Inflammatory macrophage (primary cell): Measurements from ENCODE around the gene SLC37A3.
"Not testable (repeated sequence)": the region's sequence is repeated elsewhere in the genome, so short reads cannot be mapped to it uniquely, and the experiment has no call there.

Source experiments
- DNase-seq, 2 donors: peaks; one replicate each; pipeline ENCODE4 v3.0.0-alpha.2; 2020 to 2022

The SLC37A3 gene

DNA sequence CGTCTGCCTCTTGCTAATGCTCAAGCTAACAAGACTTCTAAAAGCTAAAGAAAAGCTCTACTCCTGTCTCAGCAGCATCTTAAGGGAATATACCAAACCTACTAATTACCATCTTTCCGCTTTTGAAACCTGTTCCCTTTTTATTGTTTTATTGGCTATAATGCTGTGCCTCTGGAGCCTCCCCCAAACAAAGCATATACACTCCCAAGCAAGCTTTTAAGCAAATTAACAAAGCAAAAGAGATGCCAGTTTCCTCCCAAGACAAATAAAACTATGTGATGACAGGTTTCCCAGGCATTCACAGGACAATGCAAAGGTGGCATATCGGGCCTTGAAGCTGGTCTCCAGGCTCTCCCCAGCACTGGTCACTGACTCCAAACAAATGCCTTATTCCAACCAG lies 52.9 kb downstream of the SLC37A3 start:
- no peak for DNase-seq

DNA sequence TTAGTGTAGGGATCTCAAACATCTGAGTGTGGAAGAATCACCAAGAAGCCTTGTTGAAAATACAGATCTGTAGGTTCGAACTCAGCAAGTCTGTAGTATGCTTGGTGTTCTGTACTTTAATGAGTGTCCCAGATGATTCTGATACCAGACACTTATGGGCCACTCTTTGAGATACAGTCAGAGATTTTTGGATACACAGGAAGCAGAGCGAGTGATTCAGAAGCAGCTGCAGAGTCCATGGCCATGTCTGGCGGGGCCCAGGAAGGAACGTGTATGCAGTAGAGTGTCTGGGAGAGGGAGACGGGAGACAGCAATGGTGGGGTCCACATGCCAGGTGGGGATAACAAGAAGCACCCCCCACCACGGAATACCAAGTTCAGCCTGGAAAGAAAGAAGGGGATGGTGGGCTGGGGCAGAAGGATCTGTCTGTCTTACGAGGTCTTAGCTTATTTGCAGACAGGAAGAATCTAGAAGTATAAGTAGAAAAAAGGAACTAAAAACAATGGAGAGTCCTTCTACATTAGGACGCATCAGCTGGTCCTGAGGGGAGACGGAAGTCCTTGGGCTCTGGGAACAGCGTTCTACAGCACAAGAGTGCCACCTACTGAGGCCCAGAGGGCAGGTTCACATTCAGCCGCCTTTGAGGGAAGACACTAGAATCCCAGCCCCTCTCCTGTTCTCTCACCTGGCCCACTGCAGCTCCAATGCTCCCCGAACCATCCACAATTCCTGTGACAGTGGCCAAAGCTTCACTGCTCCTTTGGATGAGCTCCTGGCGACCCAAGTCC lies 55.4 kb downstream of the SLC37A3 start:
- DNase-seq, result peak; percentile 88 to 89

- DNase-seq, result not testable (repeated sequence)
Measured at GRCh38 chr7:140338959-140339358, 59.4 kb downstream of the SLC37A3 start.

DNA sequence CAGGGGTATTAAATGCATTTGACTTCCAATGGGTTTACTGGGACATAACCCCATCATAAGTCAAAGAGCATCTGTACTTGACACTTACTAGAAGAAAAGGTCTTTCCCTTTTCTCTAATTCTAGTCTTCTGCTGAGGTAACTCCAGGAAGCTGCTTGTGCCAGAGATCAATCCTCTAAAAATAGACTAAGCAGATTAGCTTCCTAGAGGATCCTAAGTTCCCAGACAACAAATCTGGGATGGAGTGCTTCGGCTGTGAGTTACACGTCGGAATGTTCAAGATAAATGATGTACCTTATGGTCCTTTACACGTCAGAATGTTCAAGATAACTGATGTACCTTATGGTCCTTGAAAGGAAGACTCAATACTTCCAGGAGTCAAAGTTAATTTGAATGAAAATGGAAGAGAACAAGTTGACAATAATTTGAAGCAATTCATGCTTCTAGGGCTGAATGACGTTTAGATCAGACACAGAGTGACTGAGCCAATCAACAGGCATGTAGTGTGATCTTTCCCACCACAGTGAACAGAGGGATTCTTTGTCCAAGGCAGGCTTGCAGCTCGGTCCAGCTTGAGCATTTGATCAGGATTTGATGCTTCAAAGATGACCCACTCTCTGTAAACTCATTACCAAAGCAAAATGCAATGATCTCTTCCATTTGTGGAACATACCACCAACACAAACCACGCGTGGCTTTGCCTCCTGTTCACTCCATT lies 63.8 kb downstream of the SLC37A3 start:
- no peak for DNase-seq

DNA sequence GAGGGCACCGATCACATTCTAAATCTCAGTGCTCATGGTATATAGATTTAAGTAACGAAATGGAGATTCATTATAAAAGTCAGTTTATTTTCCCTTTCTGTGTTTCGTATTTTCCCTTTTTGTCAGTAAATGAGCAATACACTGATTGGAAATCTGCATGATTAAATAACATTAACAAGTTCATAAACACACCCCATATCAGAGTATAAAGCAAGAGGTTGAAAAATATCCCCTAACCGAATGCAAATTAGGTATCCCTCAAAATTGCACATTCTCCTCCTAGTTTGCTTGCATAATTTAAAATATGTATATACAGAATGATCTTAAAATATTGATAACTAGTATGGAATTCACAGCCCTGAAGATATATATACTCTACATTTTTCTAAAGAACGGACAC lies 64.6 kb downstream of the SLC37A3 start:
- DNase-seq, result no peak

- no peak for DNase-seq
Measured at GRCh38 chr7:140333223-140333622, 65.1 kb downstream of the SLC37A3 start.

- DNase-seq, result no peak
Measured at GRCh38 chr7:140330595-140330994, 67.7 kb downstream of the SLC37A3 start.

- no peak for DNase-seq
Measured at GRCh38 chr7:140330128-140330527, 68.2 kb downstream of the SLC37A3 start.

DNA sequence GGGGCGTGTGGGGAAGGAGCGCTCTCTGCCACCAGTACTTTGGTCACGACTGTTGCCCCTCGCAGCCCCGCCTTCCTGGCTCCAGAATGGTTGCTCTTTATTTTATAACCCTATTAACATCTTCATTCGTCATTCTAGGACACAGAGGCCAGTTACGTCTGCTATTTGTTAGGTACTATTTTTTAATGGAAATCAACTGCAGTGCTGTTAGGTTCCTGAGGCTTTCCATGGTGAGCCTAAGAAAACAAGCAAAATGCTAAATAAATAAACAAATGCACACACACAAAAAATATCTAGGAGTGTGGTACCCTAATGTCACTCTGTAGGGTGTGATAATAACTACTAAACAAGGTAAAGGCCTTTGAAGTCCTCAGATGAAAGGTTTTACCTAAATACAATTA lies 71.1 kb downstream of the SLC37A3 start:
- no peak for DNase-seq

DNA sequence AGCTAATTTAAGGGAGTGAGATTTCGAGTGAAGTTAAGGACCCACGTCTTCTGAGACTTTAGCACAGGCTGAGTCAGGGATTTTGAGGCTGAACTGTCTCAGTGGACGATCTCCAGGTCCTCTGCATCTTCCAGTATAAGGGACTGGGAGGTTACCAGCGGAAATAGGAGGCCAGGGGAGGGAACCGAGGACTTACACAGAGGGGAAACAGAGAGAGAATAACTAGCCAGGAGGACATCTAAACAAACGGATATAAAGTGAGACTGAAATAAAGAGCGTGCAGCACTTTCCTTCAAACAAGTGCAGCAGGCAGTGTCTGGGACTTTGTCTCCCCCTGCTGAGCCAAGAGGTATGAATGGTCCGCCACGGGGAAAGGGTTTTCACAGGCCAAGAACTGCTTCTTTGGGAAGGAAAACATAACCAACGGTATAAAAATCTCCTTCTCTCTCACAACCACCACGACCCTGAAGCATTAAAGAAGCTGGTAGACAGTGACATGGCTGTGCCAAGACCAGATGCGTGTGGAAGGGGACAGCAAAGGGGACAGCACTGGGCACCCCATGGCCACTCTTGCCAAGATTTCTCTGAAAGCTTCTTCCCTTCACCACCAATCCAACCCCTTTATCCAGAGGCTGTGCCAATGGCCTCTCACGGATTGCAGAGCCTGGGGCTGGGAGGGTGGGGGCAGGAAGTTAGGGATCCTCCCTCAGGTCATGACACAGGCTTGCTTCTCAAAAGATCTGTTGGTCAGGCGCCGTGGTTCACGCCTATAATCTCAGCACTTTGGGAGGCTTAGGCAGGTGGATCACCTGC lies 72.0 kb downstream of the SLC37A3 start:
- peak; percentile 76 to 77 for DNase-seq

GRCh38 chr7:140325600-140325999 lies 72.7 kb downstream of the SLC37A3 start:
- DNase-seq, result no peak

- no peak for DNase-seq
Measured at GRCh38 chr7:140324714-140325113, 73.6 kb downstream of the SLC37A3 start.

DNA sequence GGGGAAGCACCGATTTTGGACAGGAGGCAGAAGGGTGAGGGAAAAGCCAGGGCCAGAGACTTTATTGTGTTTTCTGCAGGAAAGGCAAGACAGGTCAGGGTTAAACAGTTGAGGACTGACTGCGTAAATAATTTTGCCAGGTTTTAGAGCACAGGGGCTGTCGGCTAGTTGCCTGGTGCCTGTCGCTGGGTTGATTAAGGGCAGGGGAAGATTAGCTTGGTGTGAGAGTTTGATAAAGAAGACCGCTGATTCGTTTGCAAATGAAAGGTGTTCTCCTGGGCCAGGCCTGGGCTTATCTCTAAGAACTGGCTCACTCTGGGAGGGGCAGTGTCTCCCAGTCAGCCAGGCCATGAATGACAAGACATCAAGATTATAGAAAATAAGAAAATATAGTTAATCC lies 75.6 kb downstream of the SLC37A3 start:
- no peak for DNase-seq

DNA sequence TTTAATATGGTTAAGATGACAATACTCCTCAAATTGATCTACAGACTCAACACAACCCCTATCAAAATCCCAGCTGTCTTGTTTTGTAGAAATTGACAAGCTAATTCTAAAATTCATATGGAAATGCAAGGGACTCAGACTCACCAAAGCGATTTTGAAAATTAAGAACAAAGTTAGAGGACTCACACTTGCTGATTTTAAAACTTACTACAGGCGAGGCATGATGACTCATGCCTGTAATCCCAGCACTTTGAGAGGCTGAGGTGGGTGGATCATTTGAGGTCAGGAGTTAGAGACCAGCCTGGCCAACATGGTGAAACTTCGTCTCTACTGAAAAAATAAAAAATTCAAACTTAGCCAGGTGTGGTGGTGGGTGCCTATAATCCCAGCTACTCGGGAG lies 78.3 kb downstream of the SLC37A3 start:
- not testable (repeated sequence) for DNase-seq

DNA sequence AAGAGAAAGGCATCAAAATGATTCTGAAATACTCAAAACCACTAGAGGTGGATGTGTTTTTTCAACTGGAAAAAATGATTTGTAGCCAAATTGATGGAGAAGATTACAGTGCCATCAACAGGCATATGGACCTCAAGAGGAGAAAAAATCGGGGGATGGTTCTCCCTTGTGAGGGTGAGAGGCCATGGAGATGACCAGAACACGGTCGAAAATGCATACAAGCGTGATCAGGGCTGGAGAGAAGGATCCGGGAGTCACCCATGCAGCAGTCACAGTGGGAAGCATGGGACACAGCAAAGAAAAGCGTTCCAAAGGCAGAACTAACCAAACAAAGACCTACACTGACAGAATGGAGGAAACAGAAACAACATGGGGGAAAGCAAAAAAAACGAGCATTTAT lies 80.3 kb downstream of the SLC37A3 start:
- DNase-seq, result no peak

DNA sequence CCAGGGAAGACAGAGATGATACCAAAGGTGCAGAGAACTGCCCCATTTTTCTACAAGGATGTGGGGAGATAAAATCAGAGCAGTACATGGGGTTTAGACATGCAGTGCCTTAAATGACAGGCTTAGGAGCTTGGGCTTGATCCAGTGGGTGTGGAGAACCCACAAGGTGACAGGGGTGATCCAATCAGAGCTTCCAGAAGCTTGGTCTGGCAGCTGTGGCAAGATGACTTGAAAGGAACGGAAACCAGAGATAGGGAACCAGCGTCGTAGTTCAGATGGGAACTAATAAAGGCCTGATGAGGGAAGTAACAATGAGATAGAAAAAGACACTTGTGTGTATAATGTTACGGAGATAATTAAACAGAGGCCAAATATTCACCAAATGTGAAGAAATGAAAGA lies 80.7 kb downstream of the SLC37A3 start:
- peak; percentile 86 to 90 for DNase-seq

DNA sequence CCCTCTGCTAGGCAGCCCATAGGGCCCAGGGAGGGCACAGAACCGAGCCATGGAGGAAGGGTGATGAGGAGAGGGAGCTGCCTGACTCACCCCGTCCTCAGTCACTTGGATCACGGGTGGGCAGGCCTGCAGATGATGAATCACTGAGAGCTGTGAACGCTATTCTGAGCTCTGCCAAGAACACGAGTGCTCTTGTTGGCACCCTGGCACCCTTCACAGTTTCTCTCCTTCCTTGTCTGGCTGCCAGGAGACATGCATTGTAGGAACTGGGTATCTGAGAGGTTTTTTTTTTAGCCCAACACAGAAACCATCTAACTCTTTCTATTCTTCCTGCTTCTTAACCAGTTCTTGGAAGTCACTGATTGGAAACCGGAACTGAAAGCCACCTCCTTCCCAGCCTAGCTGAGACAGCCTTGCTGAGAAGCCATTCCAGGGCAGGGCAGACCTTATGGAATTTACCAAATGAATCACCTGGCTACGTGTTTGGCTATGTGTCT lies 82.1 kb downstream of the SLC37A3 start:
- DNase-seq, result peak; percentile 70 to 83

DNA sequence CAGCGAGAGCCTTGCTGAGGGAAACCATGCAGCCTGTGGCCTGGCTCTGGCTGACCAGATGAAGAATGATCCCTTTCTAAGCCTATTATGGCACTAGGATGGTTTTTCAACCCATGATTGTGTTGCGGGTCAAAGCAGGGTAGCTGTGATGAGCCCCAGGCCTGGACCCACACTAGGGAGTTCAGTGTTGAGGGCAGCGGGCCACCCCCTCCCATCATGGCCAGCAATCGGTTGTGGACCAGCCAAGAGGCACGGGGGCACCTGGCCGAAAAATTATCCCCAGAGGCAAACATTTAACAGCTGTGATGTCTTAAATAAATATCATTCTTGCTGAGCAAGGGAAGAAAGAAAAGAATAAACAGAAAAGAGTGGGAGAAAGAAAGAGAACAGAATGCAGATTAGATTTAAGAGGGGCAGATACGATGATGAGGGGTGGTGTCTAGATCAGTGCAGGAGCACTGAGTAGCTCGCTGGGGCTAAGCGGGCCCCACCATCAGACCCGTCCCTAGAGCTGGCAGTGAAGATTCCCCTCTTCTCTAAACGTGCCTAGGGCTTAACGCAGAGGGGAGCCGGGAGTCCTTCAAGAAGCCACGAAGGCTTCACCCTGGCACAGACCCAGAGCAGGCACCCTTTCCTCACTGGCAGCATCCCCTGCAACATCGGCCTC lies 82.7 kb downstream of the SLC37A3 start:
- no peak for DNase-seq

DNA sequence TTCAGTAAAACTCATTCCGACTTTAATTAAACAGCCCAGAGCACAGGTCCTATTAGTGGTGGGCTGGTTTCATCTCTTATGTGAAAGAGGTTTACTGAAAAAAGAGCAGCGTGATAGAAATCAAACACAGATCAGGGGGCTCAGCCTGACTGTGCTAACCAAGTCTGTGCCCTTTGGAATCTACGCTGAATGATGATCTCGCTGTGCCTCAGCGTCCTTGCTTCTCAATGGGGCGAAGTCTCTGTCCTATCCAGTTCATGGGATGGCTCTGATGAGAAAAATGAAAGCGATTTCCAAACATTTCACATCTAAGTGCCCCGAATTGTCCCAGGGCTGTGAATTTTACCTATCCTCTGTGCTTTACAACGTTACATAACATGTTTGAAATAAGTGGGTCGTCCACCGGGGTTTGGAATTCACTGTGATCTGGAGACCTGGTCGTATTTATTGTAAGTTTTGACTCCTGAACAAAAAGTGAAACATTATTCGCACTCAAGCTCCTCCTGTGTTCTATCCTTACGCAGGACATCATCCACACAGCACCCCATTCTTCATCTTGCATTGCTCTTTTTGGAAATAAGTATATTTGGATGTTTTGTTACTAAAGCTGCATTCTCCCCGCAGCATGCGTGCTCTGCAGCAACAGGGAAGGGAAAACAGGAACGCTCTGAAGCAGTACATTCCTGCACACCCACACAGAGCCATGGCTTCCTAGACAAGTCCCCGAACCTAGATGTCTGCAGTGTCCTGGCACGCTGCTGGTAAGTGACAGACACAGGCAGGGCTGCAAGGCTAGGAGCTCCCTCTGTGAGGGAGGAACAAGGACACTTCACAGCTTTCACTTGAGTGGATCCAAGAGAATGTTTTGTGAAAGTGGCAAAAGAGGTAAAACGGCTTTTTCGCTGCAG lies 83.5 kb downstream of the SLC37A3 start:
- peak; percentile 50 to 79 for DNase-seq

- DNase-seq, result peak in 1 of 2 donors; percentile 50
Measured at GRCh38 chr7:140312141-140312846, 86.0 kb downstream of the SLC37A3 start.

DNA sequence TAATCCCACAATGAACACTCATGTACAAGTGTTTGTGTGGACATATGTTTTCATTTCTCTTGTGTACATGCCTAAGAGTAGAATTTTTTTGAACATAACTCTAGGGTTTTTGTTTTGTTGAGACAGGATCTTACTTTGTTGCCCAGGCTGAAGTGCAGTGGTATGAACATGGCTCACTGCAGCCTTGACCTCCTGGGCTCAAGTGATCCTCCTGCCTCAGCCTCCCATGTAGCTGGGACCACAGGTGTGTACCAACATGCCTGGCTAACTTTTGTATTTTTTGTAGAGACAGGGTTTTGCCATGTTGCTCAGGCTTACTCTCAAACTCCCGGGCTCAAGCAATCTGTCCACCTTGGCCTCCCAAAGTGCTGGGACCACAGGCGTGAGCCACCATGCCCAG lies 87.2 kb downstream of the SLC37A3 start:
- not testable (repeated sequence) for DNase-seq
